Ovary (tissue), 3 donors: ENCODE measurements around the gene GRAP2.

Experiments used
- CTCF ChIP-seq, 3 donors: fragments of 450-650 bp in 2 of 3; fragments of 200-600 bp in 1 of 3; IDR thresholded peaks; one replicate each; pipeline versions ENCODE4 v1.5.1 to v1.8.0; 2016 to 2022; ENCODE audit warnings: antibody characterized with exemption in 3 of 3, mild to moderate bottlenecking in 1 of 3
- EP300 ChIP-seq: sonication (generic); formaldehyde crosslinking; IDR thresholded peaks from one replicate; pipeline ENCODE4 v1.6.1; 2017; ENCODE audit warnings: antibody characterized with exemption
- POLR2A ChIP-seq: fragments of 450-650 bp; IDR thresholded peaks from one replicate; pipeline ENCODE4 v1.6.1; 2017; ENCODE audit warnings: antibody characterized with exemption, mild to moderate bottlenecking, moderate library complexity
- donor health status: DM: no; HTN: no; CAD: no.

DNA sequence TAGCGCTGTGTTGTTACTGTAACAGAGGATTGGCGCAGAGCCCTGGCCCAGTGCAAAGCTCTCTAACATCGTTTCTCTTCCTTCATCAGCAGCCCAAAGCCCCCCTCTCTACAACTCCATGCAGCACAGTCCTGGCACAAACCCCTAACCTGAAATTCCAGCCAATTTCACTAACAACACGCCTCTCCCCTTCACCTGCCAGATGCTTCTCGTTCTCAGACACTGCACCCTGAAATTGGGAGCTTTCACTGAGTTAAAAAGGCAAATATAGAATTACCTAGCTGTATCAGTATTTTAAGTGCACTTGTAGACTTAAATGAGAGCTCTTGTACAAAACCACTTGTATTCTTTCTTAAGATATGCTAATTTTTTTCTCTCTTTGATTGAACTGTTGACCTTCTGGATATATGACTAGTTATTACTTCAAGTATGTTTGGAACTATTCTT is 16.3 kb downstream of the GRAP2 start:
- TF ChIP-seq CTCF (IDR thresholded peaks at IDR 0.05), result no peak
- no peak for TF ChIP-seq POLR2A
- TF ChIP-seq EP300, result no peak
